ENCODE data around the gene C11orf42.

C11orf42 gene

DNA sequence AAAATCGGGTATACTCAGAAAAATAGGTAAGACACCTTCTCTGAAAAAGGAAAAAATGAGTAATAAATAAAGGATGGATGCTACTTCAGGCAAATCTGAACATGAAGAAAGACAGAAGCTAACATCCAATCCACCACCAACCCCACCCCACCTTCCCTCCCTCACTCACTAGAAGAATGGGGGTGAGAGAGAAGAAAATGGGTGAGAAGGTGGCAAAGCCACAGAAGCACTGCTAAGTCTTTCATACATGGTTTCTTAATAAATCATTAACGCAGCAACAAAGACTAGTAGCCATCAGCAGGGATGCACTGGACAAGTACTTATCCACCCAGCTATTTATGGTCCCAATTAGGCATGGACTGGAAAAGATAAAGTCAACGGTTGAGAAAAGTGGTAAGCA is 23.2 kb downstream of the C11orf42 start:
- no peak for TF ChIP-seq POLR2AphosphoS5 (IDR thresholded peaks at IDR 0.05; ENCODE audit: low read depth, low read length)
- TF ChIP-seq TAF1 (IDR thresholded peaks at IDR 0.05; ENCODE audit: borderline replicate concordance, insufficient read depth, low read length): no peak
- TF ChIP-seq, protein P1, sequence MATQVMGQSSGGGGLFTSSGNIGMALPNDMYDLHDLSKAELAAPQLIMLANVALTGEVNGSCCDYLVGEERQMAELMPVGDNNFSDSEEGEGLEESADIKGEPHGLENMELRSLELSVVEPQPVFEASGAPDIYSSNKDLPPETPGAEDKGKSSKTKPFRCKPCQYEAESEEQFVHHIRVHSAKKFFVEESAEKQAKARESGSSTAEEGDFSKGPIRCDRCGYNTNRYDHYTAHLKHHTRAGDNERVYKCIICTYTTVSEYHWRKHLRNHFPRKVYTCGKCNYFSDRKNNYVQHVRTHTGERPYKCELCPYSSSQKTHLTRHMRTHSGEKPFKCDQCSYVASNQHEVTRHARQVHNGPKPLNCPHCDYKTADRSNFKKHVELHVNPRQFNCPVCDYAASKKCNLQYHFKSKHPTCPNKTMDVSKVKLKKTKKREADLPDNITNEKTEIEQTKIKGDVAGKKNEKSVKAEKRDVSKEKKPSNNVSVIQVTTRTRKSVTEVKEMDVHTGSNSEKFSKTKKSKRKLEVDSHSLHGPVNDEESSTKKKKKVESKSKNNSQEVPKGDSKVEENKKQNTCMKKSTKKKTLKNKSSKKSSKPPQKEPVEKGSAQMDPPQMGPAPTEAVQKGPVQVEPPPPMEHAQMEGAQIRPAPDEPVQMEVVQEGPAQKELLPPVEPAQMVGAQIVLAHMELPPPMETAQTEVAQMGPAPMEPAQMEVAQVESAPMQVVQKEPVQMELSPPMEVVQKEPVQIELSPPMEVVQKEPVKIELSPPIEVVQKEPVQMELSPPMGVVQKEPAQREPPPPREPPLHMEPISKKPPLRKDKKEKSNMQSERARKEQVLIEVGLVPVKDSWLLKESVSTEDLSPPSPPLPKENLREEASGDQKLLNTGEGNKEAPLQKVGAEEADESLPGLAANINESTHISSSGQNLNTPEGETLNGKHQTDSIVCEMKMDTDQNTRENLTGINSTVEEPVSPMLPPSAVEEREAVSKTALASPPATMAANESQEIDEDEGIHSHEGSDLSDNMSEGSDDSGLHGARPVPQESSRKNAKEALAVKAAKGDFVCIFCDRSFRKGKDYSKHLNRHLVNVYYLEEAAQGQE (IDR thresholded peaks at IDR 0.05; ENCODE audit: insufficient read depth in 1 of 2, low read depth in 2 of 2, low read length in 2 of 2): no peak
- TF ChIP-seq SIN3A (IDR thresholded peaks at IDR 0.05; ENCODE audit: borderline replicate concordance, insufficient read depth, low read length): no peak
- no peak for TF ChIP-seq FOXP2 (optimal IDR thresholded peaks at IDR 0.05; ENCODE audit: borderline replicate concordance, extremely low read depth, extremely low read length, insufficient read depth)

DNA sequence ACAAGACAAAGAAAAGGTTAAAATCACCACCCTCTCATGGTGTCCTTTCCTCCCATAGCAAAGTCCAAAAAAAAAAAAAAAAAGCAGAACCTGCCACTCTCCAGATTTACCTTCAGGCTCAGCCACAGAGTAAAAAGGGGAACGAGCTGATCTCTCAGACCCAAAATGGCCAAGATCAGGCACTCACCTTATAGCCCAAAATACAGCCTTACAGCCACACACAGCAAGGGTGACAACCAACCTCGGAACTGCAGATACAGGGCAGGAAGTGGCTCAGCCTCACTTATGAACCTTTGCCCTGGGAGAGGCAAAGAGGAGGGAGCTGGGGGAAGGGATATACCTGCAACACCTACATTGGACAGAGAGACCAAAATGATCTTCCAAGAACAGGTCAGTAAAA is 24.6 kb downstream of the C11orf42 start:
- TF ChIP-seq TAF1 (IDR thresholded peaks at IDR 0.05; ENCODE audit: borderline replicate concordance, insufficient read depth, low read length) (no peak), SIN3A (IDR thresholded peaks at IDR 0.05; ENCODE audit: borderline replicate concordance, insufficient read depth, low read length) (no peak), POLR2AphosphoS5 (IDR thresholded peaks at IDR 0.05; ENCODE audit: low read depth, low read length) (no peak)
- TF ChIP-seq, protein P1 (IDR thresholded peaks at IDR 0.05; ENCODE audit: insufficient read depth in 1 of 2, low read depth in 2 of 2, low read length in 2 of 2): no peak

DNA sequence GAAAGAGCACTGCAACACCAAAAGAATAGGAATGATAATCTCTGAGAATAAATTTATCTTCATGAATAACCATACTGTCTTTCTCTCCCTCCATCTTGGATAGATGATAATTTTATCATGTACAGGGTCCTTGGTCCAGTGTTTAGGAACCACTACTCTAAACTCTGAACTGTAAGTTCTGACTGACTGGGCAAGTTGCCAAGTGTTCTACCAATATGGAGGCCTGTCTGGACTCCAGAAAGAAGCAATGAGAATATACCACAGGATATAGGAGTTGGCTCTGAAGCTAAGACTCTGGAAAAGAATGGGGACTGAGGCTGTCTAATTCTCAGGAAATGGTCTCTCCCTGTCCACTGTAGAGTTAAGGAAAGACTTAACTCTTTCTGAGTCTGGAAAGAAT is 27.5 kb downstream of the C11orf42 start:
- TF ChIP-seq POLR2AphosphoS5 (IDR thresholded peaks at IDR 0.05; ENCODE audit: low read depth, low read length) (no peak), SIN3A (IDR thresholded peaks at IDR 0.05; ENCODE audit: borderline replicate concordance, insufficient read depth, low read length) (no peak), FOXP2 (optimal IDR thresholded peaks at IDR 0.05; ENCODE audit: borderline replicate concordance, extremely low read depth, extremely low read length, insufficient read depth) (no peak), TAF1 (IDR thresholded peaks at IDR 0.05; ENCODE audit: borderline replicate concordance, insufficient read depth, low read length) (no peak)
- TF ChIP-seq, protein P1 (IDR thresholded peaks at IDR 0.05; ENCODE audit: insufficient read depth in 1 of 2, low read depth in 2 of 2, low read length in 2 of 2): no peak

DNA sequence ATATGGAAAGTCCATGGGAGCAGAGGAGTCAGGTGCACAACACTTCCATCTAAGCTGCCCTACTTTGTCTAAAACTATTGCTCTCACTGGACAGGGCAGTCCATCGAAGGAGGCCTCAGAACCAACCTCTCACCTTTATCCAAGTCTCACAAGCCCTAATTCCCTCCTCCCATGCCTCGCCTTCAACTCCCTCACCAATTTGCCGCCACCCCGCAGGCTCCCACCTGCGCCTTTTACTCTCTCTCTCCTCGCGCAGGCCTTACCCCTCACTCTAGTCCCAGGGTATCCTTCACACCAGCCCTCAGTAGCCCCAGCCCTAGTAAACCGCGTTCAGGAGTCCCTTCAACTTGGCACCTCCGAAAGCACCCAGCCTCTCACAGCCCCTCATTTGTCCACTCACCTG is 28.6 kb downstream of the C11orf42 start:
- TF ChIP-seq POLR2AphosphoS5 (IDR thresholded peaks at IDR 0.05; ENCODE audit: low read depth, low read length): no peak
- TF ChIP-seq, protein P1 (IDR thresholded peaks at IDR 0.05; ENCODE audit: insufficient read depth in 1 of 2, low read depth in 2 of 2, low read length in 2 of 2): no peak
- no peak for TF ChIP-seq TAF1 (IDR thresholded peaks at IDR 0.05; ENCODE audit: borderline replicate concordance, insufficient read depth, low read length)
- no peak for TF ChIP-seq FOXP2 (optimal IDR thresholded peaks at IDR 0.05; ENCODE audit: borderline replicate concordance, extremely low read depth, extremely low read length, insufficient read depth)
- no peak for TF ChIP-seq SIN3A (IDR thresholded peaks at IDR 0.05; ENCODE audit: borderline replicate concordance, insufficient read depth, low read length)

Measured in PFSK-1 (cell line).